GM20000 (cell line): ENCODE data around the gene IL10.
A peak's percentile ranks its signal among the peaks of the same experiment; 100 is the strongest.

Experiments
- DNase-seq: peaks from one replicate; pipeline ENCODE4 v3.0.0; 2012; ENCODE audit warnings: low spot score
- TF ChIP-seq, protein P1 (sequence below): IDR thresholded peaks from 2 replicates; pipeline ENCODE4 v1.5.1; 2012; ENCODE audit warnings: mild to moderate bottlenecking, control low read depth; ENCODE audit errors: extremely low read depth, missing control alignments

The IL10 gene

DNA sequence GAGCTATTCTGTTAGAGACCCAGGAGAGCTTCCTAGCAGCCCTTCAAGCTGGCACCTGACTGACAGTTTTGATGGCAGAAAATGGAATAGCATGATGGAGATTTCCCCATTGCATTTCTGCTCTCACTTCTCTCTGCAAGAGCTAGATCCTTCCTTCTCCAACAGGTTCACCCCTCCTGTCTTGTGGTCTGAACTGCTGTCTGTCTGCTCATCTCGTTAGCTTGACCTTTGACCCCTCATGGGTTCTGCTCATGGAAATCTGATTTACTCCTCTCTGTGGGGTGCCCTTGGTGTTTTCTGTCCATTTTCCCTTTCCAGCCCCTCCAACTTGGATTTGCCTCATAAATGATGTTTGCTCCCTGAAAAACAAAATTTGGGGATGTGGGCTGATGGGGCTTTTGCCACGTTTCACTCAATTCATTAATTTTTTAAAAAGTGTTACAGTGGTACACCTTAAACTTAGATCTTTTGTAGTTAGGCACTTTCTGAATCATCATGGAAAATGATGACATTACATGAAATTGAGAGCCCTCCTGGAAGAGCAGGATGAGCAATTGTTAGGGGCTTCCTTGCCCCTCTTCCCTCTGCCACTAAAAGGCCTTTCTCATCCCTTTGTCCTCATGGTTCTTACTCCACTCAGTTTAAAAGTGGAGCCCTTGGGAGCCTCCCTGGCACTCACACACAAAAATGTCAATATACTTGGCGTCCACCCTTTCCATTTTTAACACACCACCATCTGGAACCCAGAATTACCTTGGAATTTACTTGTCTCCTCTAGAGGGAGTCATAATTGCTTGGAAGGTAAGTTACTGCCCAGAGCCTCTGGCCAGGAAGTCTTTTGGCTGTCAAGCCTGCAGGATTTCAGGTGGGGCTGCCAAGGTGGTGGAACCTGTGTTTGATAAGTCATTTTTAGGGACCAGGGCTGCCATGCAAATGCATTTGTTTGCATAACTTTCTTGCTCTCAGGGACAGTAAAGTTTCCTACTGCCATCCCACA lies 33.6 kb downstream of the IL10 start:
- TF ChIP-seq, protein P1, sequence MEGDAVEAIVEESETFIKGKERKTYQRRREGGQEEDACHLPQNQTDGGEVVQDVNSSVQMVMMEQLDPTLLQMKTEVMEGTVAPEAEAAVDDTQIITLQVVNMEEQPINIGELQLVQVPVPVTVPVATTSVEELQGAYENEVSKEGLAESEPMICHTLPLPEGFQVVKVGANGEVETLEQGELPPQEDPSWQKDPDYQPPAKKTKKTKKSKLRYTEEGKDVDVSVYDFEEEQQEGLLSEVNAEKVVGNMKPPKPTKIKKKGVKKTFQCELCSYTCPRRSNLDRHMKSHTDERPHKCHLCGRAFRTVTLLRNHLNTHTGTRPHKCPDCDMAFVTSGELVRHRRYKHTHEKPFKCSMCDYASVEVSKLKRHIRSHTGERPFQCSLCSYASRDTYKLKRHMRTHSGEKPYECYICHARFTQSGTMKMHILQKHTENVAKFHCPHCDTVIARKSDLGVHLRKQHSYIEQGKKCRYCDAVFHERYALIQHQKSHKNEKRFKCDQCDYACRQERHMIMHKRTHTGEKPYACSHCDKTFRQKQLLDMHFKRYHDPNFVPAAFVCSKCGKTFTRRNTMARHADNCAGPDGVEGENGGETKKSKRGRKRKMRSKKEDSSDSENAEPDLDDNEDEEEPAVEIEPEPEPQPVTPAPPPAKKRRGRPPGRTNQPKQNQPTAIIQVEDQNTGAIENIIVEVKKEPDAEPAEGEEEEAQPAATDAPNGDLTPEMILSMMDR, result no peak
- no peak for DNase-seq

DNA sequence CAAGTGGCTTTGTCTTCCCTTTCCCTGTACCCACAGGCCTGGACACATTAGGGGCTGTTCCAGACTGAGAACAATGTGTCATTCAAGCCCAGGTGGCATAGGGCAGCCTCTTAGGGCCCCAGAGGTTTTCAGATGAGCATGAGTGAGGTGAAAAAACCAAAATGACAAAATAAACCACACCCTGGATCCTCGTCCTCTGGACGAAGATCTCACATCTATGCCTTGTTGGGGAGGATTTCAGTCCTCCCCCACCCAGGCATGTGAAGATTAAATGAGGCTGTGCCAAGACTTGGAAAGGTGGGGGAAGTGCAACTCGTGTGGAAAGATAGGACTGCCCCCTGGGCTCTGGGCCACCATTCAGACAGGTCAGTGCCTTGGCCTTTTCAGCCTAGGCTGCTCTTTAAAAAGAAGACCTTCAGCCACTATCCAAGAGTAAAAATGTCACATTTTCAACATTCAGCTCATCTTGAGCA lies 34.5 kb downstream of the IL10 start:
- TF ChIP-seq, protein P1, result no peak
- DNase-seq, result no peak

DNA sequence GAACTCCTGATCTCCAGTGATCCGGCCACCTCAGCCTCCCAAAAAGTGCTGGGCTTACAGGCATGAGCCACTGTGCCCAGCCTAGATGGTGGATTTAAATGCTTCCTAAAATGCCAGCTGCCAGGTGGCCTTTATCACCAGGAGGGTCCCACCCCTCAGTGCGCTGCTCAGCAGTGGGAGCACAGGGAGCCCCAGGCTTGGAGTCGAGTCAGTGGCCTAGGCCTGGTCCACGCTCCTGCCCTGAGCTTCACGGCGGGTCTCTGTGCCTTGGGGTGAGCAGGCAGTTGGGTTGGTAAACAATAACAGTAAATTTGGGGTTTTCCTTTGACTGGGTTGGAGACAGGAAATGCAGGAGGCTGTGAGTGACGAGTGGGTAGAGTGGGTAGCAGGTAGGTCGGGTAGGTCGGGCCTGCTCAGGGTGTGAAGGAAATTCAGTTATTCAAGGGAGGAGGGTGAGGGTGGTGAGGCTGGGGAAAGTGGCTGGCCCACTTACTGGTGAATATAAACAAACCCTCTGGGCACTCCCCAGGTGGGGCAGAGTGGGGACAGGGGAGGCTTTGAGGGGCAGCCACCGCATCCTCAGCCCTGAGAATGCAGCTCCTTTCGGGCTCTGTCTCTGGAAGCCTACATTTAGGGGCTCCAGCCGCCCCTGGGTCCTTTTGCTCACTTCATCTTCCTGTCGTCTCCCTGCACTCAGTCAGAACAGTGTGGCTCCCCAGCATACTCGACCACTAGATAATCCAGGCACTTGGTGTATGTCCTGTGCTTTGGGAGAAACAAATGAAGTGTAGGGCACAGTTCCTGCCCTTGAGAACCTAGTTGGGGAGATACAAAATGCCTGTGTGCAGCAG lies 35.2 kb downstream of the IL10 start:
- TF ChIP-seq, protein P1, result no peak
- no peak for DNase-seq

DNA sequence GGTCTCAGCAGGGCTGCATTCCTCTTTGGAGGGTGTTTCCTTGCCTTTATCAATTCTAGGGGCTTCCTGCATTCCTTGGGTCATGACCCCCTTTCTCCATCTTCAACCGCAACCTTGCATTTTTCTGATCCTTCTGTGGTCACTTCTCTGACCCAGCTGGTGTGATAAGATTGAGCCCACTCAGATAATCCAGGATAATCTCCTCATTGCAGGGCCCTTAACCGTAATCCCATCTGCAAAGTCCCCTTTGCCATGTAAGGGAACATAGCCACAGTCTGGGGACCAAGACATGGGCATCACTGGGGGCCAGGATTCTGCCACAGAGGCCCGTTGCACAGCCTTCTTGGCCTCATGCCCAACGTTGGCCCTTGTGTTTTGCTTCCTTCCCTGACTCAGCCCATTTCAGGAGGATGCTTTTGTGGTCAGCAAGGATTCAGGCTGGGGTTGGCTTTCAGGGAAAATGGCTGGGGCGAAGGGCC lies 36.7 kb downstream of the IL10 start:
- TF ChIP-seq, protein P1, result no peak
- DNase-seq, result no peak

DNA sequence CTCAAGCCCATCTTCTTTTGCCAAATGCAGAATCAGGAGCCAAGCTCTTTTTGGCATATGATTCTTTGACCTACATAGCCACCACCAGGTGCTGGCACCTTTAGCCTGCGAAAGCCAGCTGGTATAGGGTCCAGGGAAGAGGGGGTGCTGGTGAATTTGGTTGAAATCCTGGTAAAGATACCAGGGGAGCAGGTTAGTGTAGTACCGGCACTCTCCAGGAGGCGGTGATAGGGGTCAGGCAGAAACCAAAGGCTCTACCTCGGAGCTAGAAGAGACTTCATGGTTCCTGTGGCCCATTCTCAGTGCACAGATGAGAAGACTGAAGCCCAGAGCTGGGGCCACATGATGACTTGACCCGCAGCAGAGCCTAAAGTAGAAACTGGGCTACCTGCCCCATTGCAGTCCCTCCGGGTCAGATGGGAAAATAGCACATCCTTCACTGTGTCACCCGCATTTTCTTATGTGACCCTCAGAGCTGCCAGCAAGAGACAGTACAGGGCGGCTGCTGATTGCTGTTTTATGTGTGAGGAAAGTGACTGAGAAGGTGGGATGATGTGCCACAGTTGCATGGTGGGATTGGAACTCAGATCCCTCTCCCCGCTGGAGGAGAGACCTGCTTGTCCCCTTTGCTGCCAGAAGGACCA lies 37.7 kb downstream of the IL10 start:
- DNase-seq, result peak; percentile 70
- TF ChIP-seq, protein P1, result peak; percentile 82

DNA sequence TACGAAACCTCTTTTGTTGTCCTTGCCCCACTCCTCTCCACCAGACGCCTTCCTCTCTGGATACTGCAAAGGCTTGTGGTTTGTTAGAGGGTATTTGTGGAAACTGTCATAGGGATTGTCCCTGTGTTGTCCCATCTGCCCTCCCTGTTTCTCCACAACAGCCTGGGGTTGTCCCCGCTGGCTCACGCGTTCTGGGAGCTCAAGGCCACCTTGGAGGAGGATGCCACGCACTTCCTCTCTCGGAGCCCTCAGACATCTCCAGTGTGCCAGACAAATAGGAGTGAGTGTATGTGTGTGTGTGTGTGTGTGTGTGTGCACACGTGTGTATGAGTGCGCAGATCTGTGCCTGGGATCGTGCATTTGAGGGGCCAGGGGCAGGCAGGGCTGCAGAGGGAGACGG lies 39.3 kb downstream of the IL10 start:
- DNase-seq, result no peak
- TF ChIP-seq, protein P1, result no peak
